Hepatocyte (in vitro differentiated cells): ENCODE results near the gene ANO2. TPM values are rescaled to one million over a fixed set of nuclear protein-coding genes. Genes with fewer than 3 reads are reported as not detected.

Source experiments
- DNase-seq: peaks from one replicate; pipeline ENCODE4 v3.0.0-alpha.2; 2016; ENCODE audit warnings: low spot score
- H2AFZ ChIP-seq: fragments of 200-600 bp; sonication (generic); 2 replicates; pipeline ENCODE4 v1.6.0; 2016; ENCODE audit warnings: antibody characterized with exemption, mild to moderate bottlenecking
- H3K27ac ChIP-seq: fragments of 200-600 bp; sonication (generic); 2 replicates; pipeline ENCODE4 v1.5.1; 2016; ENCODE audit warnings: mild to moderate bottlenecking
- H3K27me3 ChIP-seq: fragments of 200-600 bp; sonication (generic); 2 replicates; pipeline ENCODE4 v1.6.1; 2016
- H3K36me3 ChIP-seq: fragments of 200-600 bp; sonication (generic); replicated peaks from 2 replicates; pipeline ENCODE4 v1.5.1; 2016; ENCODE audit warnings: low read depth; ENCODE audit not compliant: insufficient read depth
- H3K4me1 ChIP-seq: fragments of 200-600 bp; sonication (generic); 2 replicates; pipeline ENCODE4 v1.5.1; 2016; ENCODE audit warnings: mild to moderate bottlenecking, moderate library complexity; ENCODE audit not compliant: insufficient read depth
- H3K4me2 ChIP-seq: fragments of 200-600 bp; sonication (generic); 2 replicates; pipeline ENCODE4 v1.6.0; 2016
- H3K4me3 ChIP-seq: fragments of 200-600 bp; sonication (generic); 2 replicates; pipeline ENCODE4 v1.5.1; 2016; ENCODE audit warnings: mild to moderate bottlenecking
- H3K79me2 ChIP-seq: fragments of 200-600 bp; sonication (generic); 2 replicates; pipeline ENCODE4 v1.6.0; 2017; ENCODE audit warnings: mild to moderate bottlenecking
- H3K9me2 ChIP-seq: fragments of 200-600 bp; sonication (generic); replicated peaks from 2 replicates; pipeline ENCODE4 v1.6.0; 2017; ENCODE audit warnings: mild to moderate bottlenecking; ENCODE audit not compliant: insufficient read depth
- H3K9me3 ChIP-seq: fragments of 200-600 bp; sonication (generic); 2 replicates; pipeline ENCODE4 v1.5.1; 2016; ENCODE audit warnings: low read depth, mild to moderate bottlenecking
- H4K20me1 ChIP-seq: fragments of 200-600 bp; sonication (generic); 2 replicates; pipeline ENCODE4 v1.6.0; 2016; ENCODE audit warnings: mild to moderate bottlenecking; ENCODE audit not compliant: insufficient read depth, poor library complexity, severe bottlenecking
- CTCF ChIP-seq: fragments of 200-600 bp; sonication (generic); IDR thresholded peaks from 2 replicates; pipeline ENCODE4 v1.5.1; 2016; ENCODE audit warnings: antibody characterized with exemption, mild to moderate bottlenecking; ENCODE audit not compliant: poor library complexity
- EZH2 ChIP-seq: fragments of 200-600 bp; sonication (generic); IDR thresholded peaks from 2 replicates; pipeline ENCODE4 v1.6.1; 2016; ENCODE audit warnings: antibody characterized with exemption, mild to moderate bottlenecking, borderline replicate concordance
- EZH2phosphoT487 ChIP-seq: fragments of 200-600 bp; sonication (generic); IDR thresholded peaks from one replicate; pipeline ENCODE4 v1.6.1; 2018; ENCODE audit warnings: antibody characterized with exemption, mild to moderate bottlenecking, low read depth, moderate library complexity; ENCODE audit not compliant: unreplicated experiment, severe bottlenecking
- WGBS: methylation state at CpG from one replicate; pipeline ENCODE4 v1.1.6; 2016; ENCODE audit warnings: low lambda C conversion rate; ENCODE audit errors: missing lambda C conversion rate; 5-methylcytosine and 5-hydroxymethylcytosine counted together
- polyA plus RNA-seq: library from polyadenylated mRNA; unstranded; fragments of >200 nt; fragmentation: Nextera tagmentation; extraction: Ambion mirVana; gene quantifications from 2 replicates; pipeline ENCODE4 v1.2.1, GENCODE V29; 2016
- total RNA-seq: library from RNA; depleted of rRNA; stranded (reverse); fragments of >200 nt; gene quantifications from 2 replicates; pipeline ENCODE4 v1.2.3, GENCODE V29; 2014

Gene ANO2
- total and polyA plus RNA-seq, 2 experiments from 2014 or later, result 1.0 to 1.9 TPM

- Histone ChIP-seq H4K20me1 (no peaks in the 10 kb centered on the region), H3K79me2 (no peaks in the 10 kb centered on the region), H3K9me2 (no peaks in the 10 kb centered on the region), H3K4me2 (no peak overlapping the region), H3K9me3 (no peaks in the 10 kb centered on the region), H3K27me3 (peaks cover 15% of the 10 kb centered on the region), H3K36me3 (no peaks in the 10 kb centered on the region), H2AFZ (no peak overlapping the region), H3K4me1 (peaks cover under 1% of the 10 kb centered on the region), H3K27ac (no peak overlapping the region), H3K4me3 (no peak overlapping the region)
- TF ChIP-seq EZH2, result no peak
- TF ChIP-seq CTCF, result no peak
- no peak for TF ChIP-seq EZH2phosphoT487
- DNase-seq, result no peak
- WGBS, result 88% methylated on average over 7 of the region's 7 CpGs
Measured at GRCh38 chr12:5803532-5803931, 141.5 kb downstream of the ANO2 start.

- DNase-seq, result no peak
- Histone ChIP-seq H3K4me3 (no peak overlapping the region), H3K9me3 (no peaks in the 10 kb centered on the region), H4K20me1 (no peaks in the 10 kb centered on the region), H3K27me3 (peaks cover 7% of the 10 kb centered on the region), H3K79me2 (no peaks in the 10 kb centered on the region), H3K4me1 (no peaks in the 10 kb centered on the region), H3K27ac (no peak overlapping the region), H3K4me2 (no peak overlapping the region), H3K36me3 (no peaks in the 10 kb centered on the region), H3K9me2 (no peaks in the 10 kb centered on the region), H2AFZ (no peak overlapping the region)
- TF ChIP-seq EZH2phosphoT487 (no peak), EZH2 (no peak), CTCF (no peak)
- WGBS, result 96% methylated on average over 12 of the region's 12 CpGs
Measured at GRCh38 chr12:5798242-5799015, 146.6 kb downstream of the ANO2 start.

- peaks cover under 1% of the 10 kb centered on the region for H3K27me3 ChIP-seq
- H2AFZ ChIP-seq, result no peak overlapping the region
- TF ChIP-seq EZH2 (no peak), EZH2phosphoT487 (no peak), CTCF (no peak)
- H3K27ac ChIP-seq, result no peak overlapping the region
- H3K4me2 ChIP-seq, result no peak overlapping the region
- no peak for DNase-seq
- H3K9me2 ChIP-seq, result no peaks in the 10 kb centered on the region
- H3K79me2 ChIP-seq, result no peaks in the 10 kb centered on the region
- no peak overlapping the region for H3K4me3 ChIP-seq
- H3K9me3 ChIP-seq, result no peaks in the 10 kb centered on the region
- H3K4me1 ChIP-seq, result no peaks in the 10 kb centered on the region
- 94% methylated on average over 9 of the region's 9 CpGs for WGBS
- no peaks in the 10 kb centered on the region for H3K36me3 ChIP-seq
- H4K20me1 ChIP-seq, result no peaks in the 10 kb centered on the region
Measured at GRCh38 chr12:5797661-5798060, 147.4 kb downstream of the ANO2 start.
